DOHH2 (cell line): ENCODE results near the gene POR.

Experiments used
- EZH2phosphoT487 ChIP-seq: fragments of 200-600 bp; sonication (generic); IDR thresholded peaks from 2 replicates; pipeline ENCODE4 v1.6.1; 2017; ENCODE audit warnings: borderline replicate concordance, mild to moderate bottlenecking, antibody characterized with exemption, low read length, moderate library complexity, mixed read lengths
- TF ChIP-seq, protein P1 (sequence below): fragments of 200-600 bp; sonication (generic); IDR thresholded peaks from one replicate; pipeline ENCODE4 v1.5.1; 2014; ENCODE audit warnings: antibody characterized with exemption, mild to moderate bottlenecking, low read depth, low read length; ENCODE audit not compliant: poor library complexity, severe bottlenecking

DNA sequence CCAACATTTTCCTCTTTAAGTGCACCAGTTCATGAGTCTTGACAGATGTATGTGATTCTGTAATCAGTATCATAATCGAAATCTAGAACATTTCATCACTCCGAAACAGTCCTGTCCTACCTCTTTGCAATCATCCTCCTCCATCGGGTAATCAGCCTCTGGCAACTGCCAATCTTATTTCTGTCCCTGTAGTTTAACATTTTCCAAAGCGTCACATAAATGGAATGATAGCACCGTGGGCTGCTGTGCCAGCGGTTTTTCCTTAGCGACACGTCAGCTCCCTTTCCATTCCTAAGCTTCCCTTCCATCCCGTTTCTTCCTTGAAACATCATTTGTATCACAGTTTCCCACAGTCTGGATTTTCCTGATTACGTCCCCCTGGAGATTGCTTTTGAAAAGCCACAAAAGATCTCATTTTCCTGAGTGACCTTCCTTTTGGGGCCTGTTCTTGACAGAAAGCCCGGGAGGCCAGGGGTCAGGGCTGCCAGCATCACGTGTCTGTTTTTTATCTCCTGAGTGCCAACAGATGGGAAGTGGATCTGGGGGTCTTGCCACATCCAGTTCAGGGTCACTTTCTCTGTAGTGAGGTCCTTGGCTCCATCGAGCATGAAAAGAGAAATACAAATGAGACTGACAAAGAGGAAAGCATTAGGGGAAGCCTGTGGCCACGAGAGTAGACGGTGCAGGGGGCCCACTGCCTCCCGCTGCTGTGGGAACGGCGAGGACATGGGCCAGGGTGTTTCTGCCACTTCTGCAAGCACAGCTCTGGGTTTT, 47.8 kb downstream of the POR start:
- TF ChIP-seq, protein P1, sequence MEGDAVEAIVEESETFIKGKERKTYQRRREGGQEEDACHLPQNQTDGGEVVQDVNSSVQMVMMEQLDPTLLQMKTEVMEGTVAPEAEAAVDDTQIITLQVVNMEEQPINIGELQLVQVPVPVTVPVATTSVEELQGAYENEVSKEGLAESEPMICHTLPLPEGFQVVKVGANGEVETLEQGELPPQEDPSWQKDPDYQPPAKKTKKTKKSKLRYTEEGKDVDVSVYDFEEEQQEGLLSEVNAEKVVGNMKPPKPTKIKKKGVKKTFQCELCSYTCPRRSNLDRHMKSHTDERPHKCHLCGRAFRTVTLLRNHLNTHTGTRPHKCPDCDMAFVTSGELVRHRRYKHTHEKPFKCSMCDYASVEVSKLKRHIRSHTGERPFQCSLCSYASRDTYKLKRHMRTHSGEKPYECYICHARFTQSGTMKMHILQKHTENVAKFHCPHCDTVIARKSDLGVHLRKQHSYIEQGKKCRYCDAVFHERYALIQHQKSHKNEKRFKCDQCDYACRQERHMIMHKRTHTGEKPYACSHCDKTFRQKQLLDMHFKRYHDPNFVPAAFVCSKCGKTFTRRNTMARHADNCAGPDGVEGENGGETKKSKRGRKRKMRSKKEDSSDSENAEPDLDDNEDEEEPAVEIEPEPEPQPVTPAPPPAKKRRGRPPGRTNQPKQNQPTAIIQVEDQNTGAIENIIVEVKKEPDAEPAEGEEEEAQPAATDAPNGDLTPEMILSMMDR = no peak
- TF ChIP-seq EZH2phosphoT487 = no peak
